Measurements from ENCODE around the gene HDAC4. TPM values are rescaled to one million over a fixed set of nuclear protein-coding genes. Genes with fewer than 3 reads are reported as not detected.

HDAC4 gene
- total and polyA plus RNA-seq, 2 of the 4 experiments (the other 2 are of a cell fraction) = 4.1 to 7.2 TPM

DNA sequence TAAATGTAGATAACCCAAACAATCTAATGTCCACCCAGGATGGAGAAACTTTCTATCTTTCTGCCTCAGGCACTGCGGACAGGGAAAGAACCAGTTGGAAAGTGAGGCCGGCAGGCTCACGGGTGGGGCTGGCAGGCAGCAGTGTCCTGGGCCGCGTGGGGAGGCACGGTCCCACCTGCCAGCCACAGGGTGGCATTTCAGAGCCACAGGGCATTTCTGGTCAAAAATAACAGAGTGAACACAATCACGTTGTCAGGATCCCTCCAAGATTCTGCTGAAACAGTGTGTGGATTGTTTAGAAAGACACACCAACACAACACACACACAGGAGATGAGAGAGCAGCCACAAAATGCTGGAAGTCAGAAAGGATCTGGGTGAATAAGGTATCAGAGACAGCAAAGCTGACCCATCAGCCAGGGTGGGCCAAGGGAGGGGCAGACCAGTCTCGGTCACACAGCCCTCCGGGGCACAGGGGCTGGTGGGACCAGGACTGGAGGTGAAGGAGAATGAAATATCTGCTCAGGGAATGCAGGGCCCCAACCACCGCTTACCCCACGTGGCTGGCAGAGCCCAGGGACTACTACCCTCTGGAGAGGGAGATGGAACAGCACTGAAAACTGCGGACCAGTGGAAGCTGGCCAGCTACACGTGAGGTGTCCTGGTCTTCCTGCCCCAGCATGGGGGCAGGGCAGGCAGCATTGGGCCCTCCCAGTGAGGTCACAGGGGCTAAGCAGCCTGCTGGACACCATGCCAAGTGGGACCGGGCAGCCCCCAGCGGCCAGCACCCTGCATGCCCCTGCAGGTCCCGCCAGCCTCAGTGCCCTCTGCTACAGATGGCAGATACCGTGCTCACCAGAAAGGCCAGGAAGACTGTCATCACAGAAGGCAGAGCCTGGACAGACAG lies 173.9 kb downstream of the HDAC4 start:
- Histone ChIP-seq H2BK15ac (ENCODE audit: low read depth, low read length) (peak overlapping the region; percentile 89; the same call in 2 of the 3 replicates), H2BK5ac (ENCODE audit: low read depth, low read length, poor library complexity, severe bottlenecking) (peak overlapping the region; percentile 76), H2AK5ac (ENCODE audit: low read depth, low read length) (peak overlapping the region; percentile 69), H3K18ac (ENCODE audit: low read depth, low read length) (peak overlapping the region; percentile 71), H2BK120ac (ENCODE audit: low read depth, low read length) (peak overlapping the region; percentile 92), H3K4me3 (ENCODE audit: insufficient read depth, low read depth, low read length) (no peak overlapping the region), H2AFZ (replicated peaks; ENCODE audit: low read length, poor library complexity) (peak overlapping the region; percentile 66), H4K5ac (ENCODE audit: low read depth, low read length) (peak overlapping the region; percentile 61), H3K79me1 (ENCODE audit: low read depth in 1 of 2, low read length in 2 of 2) (peaks cover 34 to 71% of the 10 kb centered on the region in 2 experiments), H3K23ac (ENCODE audit: low read depth, low read length) (peak overlapping the region; percentile 71), H4K8ac (ENCODE audit: low read depth in 2 of 2, low read length in 2 of 2) (peak overlapping the region; percentile 53 to 64), H4K91ac (ENCODE audit: insufficient read depth, low read depth, low read length) (peak overlapping the region; percentile 92), H2BK20ac (ENCODE audit: low read depth, low read length) (peak overlapping the region; percentile 89), H3K9ac (ENCODE audit: low read depth, low read length) (peak overlapping the region; percentile 37; the same call in 1 of the 2 replicates), H3K4me2 (ENCODE audit: low read depth, low read length) (0 out of 2 replicates have a peak overlapping the region, but pooled peaks have one; percentile 6), H3K27ac (ENCODE audit: insufficient read depth, low read length) (peak overlapping the region; percentile 81), H4K20me1 (ENCODE audit: insufficient read depth, low read length) (peaks cover 17% of the 10 kb centered on the region), H3K9me1 (ENCODE audit: insufficient read depth, low read length) (peaks cover 33% of the 10 kb centered on the region), H3K9me3 (ENCODE audit: control insufficient read depth, insufficient read depth, low read length) (no peaks in the 10 kb centered on the region), H3K4ac (ENCODE audit: low read depth, low read length) (peak overlapping the region; percentile 93), H3K56ac (ENCODE audit: extremely low read depth, insufficient read depth, low read length) (peak overlapping the region; percentile 55; the same call in 1 of the 2 replicates), H3K27me3 (ENCODE audit: control insufficient read depth, insufficient read depth, low read length) (no peaks in the 10 kb centered on the region), H3K4me1 (ENCODE audit: control insufficient read depth, insufficient read depth, low read length) (peaks cover 43% of the 10 kb centered on the region), H3K36me3 (ENCODE audit: control insufficient read depth, insufficient read depth, low read length) (no peaks in the 10 kb centered on the region), H2AK9ac (replicated peaks; ENCODE audit: low read depth, low read length, poor library complexity) (peak overlapping the region; percentile 94), H3K14ac (replicated peaks; ENCODE audit: low read depth, low read length) (peak overlapping the region; percentile 64)
- DNase-seq (no peak), ATAC-seq (ENCODE audit: low read depth) (no peak)
- BruUV-seq (replicated peaks) = no TSS peak
- intact Hi-C loops (cut with micrococcal nuclease) (loop anchor here (5.0 to 10.0 kb wide), 2 partner anchors 60 to 168 kb away; no protein-coding TSS in a partner anchor), dilution Hi-C loops (cut with HindIII; ENCODE audit: low sequenced_read_pairs, unreplicated experiment) (no loop called here), in situ Hi-C loops (cut with MboI; ENCODE audit: low sequenced_read_pairs) (no loop called here)
- POLR2A ChIA-PET (ENCODE audit: unreplicated experiment) = no interaction called here
- CTCF ChIA-PET = no interaction called here
- WGBS, 2 experiments (ENCODE audit: extremely low coverage in 2 of 2, insufficient read length in 1 of 2) = 89% methylated on average over 6 of the region's 17 CpGs; no CpG with 5 or more reads in 1 of the 2 experiments
- TF ChIP-seq CEBPB (IDR thresholded peaks at IDR 0.05; ENCODE audit: low read depth, low read length) (no peak), ELK1 (IDR thresholded peaks at IDR 0.05; ENCODE audit: borderline replicate concordance, low read depth, low read length) (no peak), MAFK (IDR thresholded peaks at IDR 0.05; ENCODE audit: low read depth, low read length) (no peak), BHLHE40 (IDR thresholded peaks at IDR 0.05; ENCODE audit: low read depth, low read length) (no peak), RCOR1 (IDR thresholded peaks at IDR 0.05; ENCODE audit: insufficient replicate concordance, low read length) (no peak), MXI1 (IDR thresholded peaks at IDR 0.05; ENCODE audit: borderline replicate concordance, low read depth, low read length) (no peak), CHD1 (IDR thresholded peaks at IDR 0.05; ENCODE audit: low read depth, low read length) (no peak), SMC3 (IDR thresholded peaks at IDR 0.05; ENCODE audit: low read depth, low read length) (no peak), RAD21 (IDR thresholded peaks at IDR 0.05; ENCODE audit: low read length) (no peak), MAZ (IDR thresholded peaks at IDR 0.05; ENCODE audit: borderline replicate concordance, low read depth, low read length) (no peak), POLR2A (IDR thresholded peaks at IDR 0.05; ENCODE audit: low read depth, low read length) (no peak), FOS (IDR thresholded peaks at IDR 0.05; ENCODE audit: low read depth, low read length) (no peak)
- TF ChIP-seq, protein P1, sequence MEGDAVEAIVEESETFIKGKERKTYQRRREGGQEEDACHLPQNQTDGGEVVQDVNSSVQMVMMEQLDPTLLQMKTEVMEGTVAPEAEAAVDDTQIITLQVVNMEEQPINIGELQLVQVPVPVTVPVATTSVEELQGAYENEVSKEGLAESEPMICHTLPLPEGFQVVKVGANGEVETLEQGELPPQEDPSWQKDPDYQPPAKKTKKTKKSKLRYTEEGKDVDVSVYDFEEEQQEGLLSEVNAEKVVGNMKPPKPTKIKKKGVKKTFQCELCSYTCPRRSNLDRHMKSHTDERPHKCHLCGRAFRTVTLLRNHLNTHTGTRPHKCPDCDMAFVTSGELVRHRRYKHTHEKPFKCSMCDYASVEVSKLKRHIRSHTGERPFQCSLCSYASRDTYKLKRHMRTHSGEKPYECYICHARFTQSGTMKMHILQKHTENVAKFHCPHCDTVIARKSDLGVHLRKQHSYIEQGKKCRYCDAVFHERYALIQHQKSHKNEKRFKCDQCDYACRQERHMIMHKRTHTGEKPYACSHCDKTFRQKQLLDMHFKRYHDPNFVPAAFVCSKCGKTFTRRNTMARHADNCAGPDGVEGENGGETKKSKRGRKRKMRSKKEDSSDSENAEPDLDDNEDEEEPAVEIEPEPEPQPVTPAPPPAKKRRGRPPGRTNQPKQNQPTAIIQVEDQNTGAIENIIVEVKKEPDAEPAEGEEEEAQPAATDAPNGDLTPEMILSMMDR (conservative IDR thresholded peaks at IDR 0.05; ENCODE audit: low read depth, low read length) = no peak
- TF ChIP-seq, protein P2, sequence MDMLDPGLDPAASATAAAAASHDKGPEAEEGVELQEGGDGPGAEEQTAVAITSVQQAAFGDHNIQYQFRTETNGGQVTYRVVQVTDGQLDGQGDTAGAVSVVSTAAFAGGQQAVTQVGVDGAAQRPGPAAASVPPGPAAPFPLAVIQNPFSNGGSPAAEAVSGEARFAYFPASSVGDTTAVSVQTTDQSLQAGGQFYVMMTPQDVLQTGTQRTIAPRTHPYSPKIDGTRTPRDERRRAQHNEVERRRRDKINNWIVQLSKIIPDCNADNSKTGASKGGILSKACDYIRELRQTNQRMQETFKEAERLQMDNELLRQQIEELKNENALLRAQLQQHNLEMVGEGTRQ (IDR thresholded peaks at IDR 0.05; ENCODE audit: low read depth, low read length) = no peak

All from IMR-90 (cell line).